ENCODE results near the gene LMAN2.

- no peak for TF ChIP-seq CTCF (IDR thresholded peaks at IDR 0.05)
- no peak for TF ChIP-seq POLR2A (IDR thresholded peaks at IDR 0.05)
Observed at GRCh38 chr5:177312649-177313181, 38.8 kb downstream of the LMAN2 start.
